K562 (cell line): ENCODE results near the gene FRMPD2.

Source experiments
- ATF6 ChIP-seq: sonication (generic); formaldehyde crosslinking; IDR thresholded peaks from 2 replicates; pipeline ENCODE4 v1.4.0; 2020; ENCODE audit warnings: mild to moderate bottlenecking, missing genetic modification reagents
- CTCF ChIP-seq, 3 experiments: IDR thresholded peaks in 2 of 3; conservative IDR thresholded peaks in 1 of 3; 2 replicates each; pipeline ENCODE4 v1.5.1; 2011 to 2012; ENCODE audit warnings: low read length in 3 of 3, mild to moderate bottlenecking in 3 of 3, control low read depth in 2 of 3, improper control_type of control experiment in 1 of 3, inconsistent platforms in 1 of 3, low read depth in 1 of 3, mixed read lengths in 1 of 3, moderate library complexity in 1 of 3; ENCODE audit not compliant: insufficient read depth in 2 of 3
- GATA2 ChIP-seq: sonication (generic); formaldehyde crosslinking; IDR thresholded peaks from 2 replicates; pipeline ENCODE4 v1.4.0; 2020; ENCODE audit warnings: mild to moderate bottlenecking, missing genetic modification reagents
- HES1 ChIP-seq: fragments of 450-650 bp; IDR thresholded peaks from 2 replicates; pipeline ENCODE4 v1.6.1; 2016; ENCODE audit warnings: low read depth, mild to moderate bottlenecking, moderate library complexity
- SAP30 ChIP-seq: fragments of 200-600 bp; sonication (generic); IDR thresholded peaks from 2 replicates; pipeline ENCODE4 v1.6.1; 2012; ENCODE audit warnings: borderline replicate concordance, low read depth, mild to moderate bottlenecking, moderate library complexity, low read length, control low read depth, inconsistent platforms; ENCODE audit not compliant: insufficient read depth, poor library complexity, severe bottlenecking
- SIN3B ChIP-seq: fragments of 450-650 bp; IDR thresholded peaks from 2 replicates; pipeline ENCODE4 v1.6.1; 2017; ENCODE audit warnings: low read depth, mild to moderate bottlenecking, moderate library complexity
- TEAD4 ChIP-seq, 2 experiments: sonication (generic) in 1 of 2; formaldehyde crosslinking in 1 of 2; IDR thresholded peaks; 2 replicates each; pipeline versions ENCODE4 v1.6.1 to v1.8.0; 2012 to 2022; ENCODE audit warnings: borderline replicate concordance in 1 of 2, inconsistent platforms in 1 of 2, low read length in 1 of 2, mild to moderate bottlenecking in 1 of 2, missing genetic modification reagents in 1 of 2
- ZNF592 ChIP-seq: fragments of 450-650 bp; IDR thresholded peaks from 2 replicates; pipeline ENCODE4 v1.6.1; 2017; ENCODE audit warnings: antibody characterized with exemption, mild to moderate bottlenecking
- ZNF707 ChIP-seq: fragments of 250-450 bp; sonication (Bioruptor Pico); conservative IDR thresholded peaks from 2 replicates; pipeline ENCODE4 v1.8.0; 2022; ENCODE audit warnings: inconsistent platforms, mild to moderate bottlenecking, moderate library complexity

GRCh38 chr10:48247680-48248079 lies 26.8 kb downstream of the FRMPD2 start:
- TF ChIP-seq SAP30 (no peak), GATA2 (CRISPR knock-in tag) (no peak), CTCF (IDR thresholded peaks at IDR 0.05 in 2 of 3, conservative IDR thresholded peaks at IDR 0.05 in 1 of 3; ENCODE audit: insufficient read depth in 2 of 3, low read depth in 1 of 3, low read length in 3 of 3) (no peak), ATF6 (no peak), ZNF592 (no peak), TEAD4 (IDR thresholded peaks at IDR 0.05; ENCODE audit: low read length) (no peak), TEAD4 (CRISPR knock-in tag; IDR thresholded peaks at IDR 0.05; ENCODE audit: borderline replicate concordance) (no peak), ZNF707 (CRISPR knock-in tag) (no peak), SIN3B (no peak), HES1 (no peak)
